Skeletal muscle satellite cell (primary cell): ENCODE data around the gene KCNN4.

ENCODE experiments used
- H3K27me3 ChIP-seq: 2 replicates; pipeline ENCODE4 v1.7.0; 2013; ENCODE audit warnings: low read length; ENCODE audit not compliant: control insufficient read depth, insufficient read depth
- H3K36me3 ChIP-seq: 2 replicates; pipeline ENCODE4 v1.7.0; 2013; ENCODE audit warnings: mild to moderate bottlenecking, control low read depth, low read length; ENCODE audit not compliant: insufficient read depth
- H3K4me1 ChIP-seq: 2 replicates; pipeline ENCODE4 v1.7.0; 2013; ENCODE audit warnings: low read length; ENCODE audit not compliant: control insufficient read depth, insufficient read depth
- H3K4me2 ChIP-seq: 2 replicates; pipeline ENCODE4 v1.7.0; 2013; ENCODE audit warnings: mild to moderate bottlenecking, low read length
- H3K4me3 ChIP-seq: 2 replicates; pipeline ENCODE4 v1.7.0; 2013; ENCODE audit warnings: low read length
- H3K9ac ChIP-seq: 2 replicates; pipeline ENCODE4 v1.7.0; 2013; ENCODE audit warnings: mild to moderate bottlenecking, low read depth, low read length, moderate library complexity
- H3K9me3 ChIP-seq: replicated peaks from 2 replicates; pipeline ENCODE4 v1.7.0; 2013; ENCODE audit warnings: mild to moderate bottlenecking, control low read depth, low read length

Gene KCNN4

GRCh38 chr19:43739439-43740235, 41.1 kb downstream of the KCNN4 start:
- Histone ChIP-seq H3K9me3 (no peaks in the 10 kb centered on the region), H3K36me3 (peaks cover 86% of the 10 kb centered on the region), H3K4me2 (no peak overlapping the region), H3K4me3 (no peak overlapping the region), H3K4me1 (no peaks in the 10 kb centered on the region), H3K9ac (no peak overlapping the region), H3K27me3 (no peaks in the 10 kb centered on the region)

DNA sequence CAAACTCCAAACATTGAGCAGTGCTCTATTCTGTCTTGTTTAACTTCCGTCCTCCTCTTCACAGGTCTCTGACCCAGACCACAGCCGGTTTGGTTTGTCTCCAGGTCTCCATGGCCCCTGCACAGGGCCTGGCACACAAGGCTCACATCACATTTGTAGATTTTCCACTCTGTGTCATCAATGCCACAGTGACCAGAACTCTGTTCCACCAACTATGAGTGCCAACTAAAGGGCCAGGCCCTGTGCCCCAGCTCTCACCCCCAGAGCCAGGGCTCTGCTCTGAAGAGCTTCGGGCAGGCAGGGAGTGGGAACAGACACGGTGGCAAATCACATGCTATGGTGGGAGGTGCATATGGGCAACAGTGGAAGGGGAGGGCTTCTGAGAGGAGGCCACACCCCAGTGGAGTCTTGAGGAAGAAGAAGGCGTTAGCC, 42.0 kb downstream of the KCNN4 start:
- Histone ChIP-seq H3K27me3 (no peaks in the 10 kb centered on the region), H3K4me1 (no peaks in the 10 kb centered on the region), H3K4me3 (no peak overlapping the region), H3K9ac (no peak overlapping the region), H3K9me3 (no peaks in the 10 kb centered on the region), H3K36me3 (peaks cover 85% of the 10 kb centered on the region), H3K4me2 (no peak overlapping the region)

GRCh38 chr19:43735957-43736356, 44.8 kb downstream of the KCNN4 start:
- H3K27me3 ChIP-seq = no peaks in the 10 kb centered on the region
- no peak overlapping the region for H3K4me2 ChIP-seq
- H3K4me3 ChIP-seq = no peak overlapping the region
- no peak overlapping the region for H3K9ac ChIP-seq
- no peaks in the 10 kb centered on the region for H3K9me3 ChIP-seq
- no peaks in the 10 kb centered on the region for H3K4me1 ChIP-seq
- peaks cover 90% of the 10 kb centered on the region for H3K36me3 ChIP-seq

GRCh38 chr19:43735013-43735412, 45.8 kb downstream of the KCNN4 start:
- Histone ChIP-seq H3K9ac (no peak overlapping the region), H3K4me2 (no peak overlapping the region), H3K4me3 (no peak overlapping the region), H3K27me3 (no peaks in the 10 kb centered on the region), H3K36me3 (peaks cover 87% of the 10 kb centered on the region), H3K4me1 (no peaks in the 10 kb centered on the region), H3K9me3 (no peaks in the 10 kb centered on the region)

DNA sequence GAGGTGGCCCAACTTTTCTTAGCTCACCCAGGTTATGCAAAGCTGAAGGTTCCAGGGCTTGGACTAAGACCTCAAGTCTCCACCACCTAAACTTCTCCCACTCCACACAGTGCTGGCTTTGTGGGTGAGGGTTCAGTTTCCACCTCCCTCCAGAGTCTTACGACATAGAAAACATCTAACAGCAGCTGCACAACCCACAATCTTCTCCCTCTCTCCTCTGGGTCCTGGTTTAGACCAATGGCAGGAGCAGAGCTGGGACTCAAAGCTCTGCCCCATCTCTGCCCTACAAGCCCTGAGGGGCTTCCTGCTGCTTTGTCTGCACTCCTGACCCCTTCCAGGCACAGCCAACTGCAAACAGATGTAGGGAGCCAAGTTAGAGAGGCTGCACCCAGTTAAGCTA, 48.9 kb downstream of the KCNN4 start:
- no peak overlapping the region for H3K4me3 ChIP-seq

GRCh38 chr19:43731346-43731745, 49.4 kb downstream of the KCNN4 start:
- no peaks in the 10 kb centered on the region for H3K4me1 ChIP-seq
- H3K9ac ChIP-seq = no peak overlapping the region
- H3K4me2 ChIP-seq = no peak overlapping the region
- H3K9me3 ChIP-seq = no peaks in the 10 kb centered on the region
- H3K36me3 ChIP-seq = peaks cover 78% of the 10 kb centered on the region
- H3K27me3 ChIP-seq = no peaks in the 10 kb centered on the region
- no peak overlapping the region for H3K4me3 ChIP-seq

More for the DNA sequence above, 48.9 kb downstream of the KCNN4 start:
- Histone ChIP-seq H3K9me3 (no peaks in the 10 kb centered on the region), H3K36me3 (peaks cover 83% of the 10 kb centered on the region), H3K9ac (no peak overlapping the region), H3K4me1 (no peaks in the 10 kb centered on the region), H3K4me2 (no peak overlapping the region), H3K27me3 (no peaks in the 10 kb centered on the region)

GRCh38 chr19:43729919-43730318, 50.9 kb downstream of the KCNN4 start:
- Histone ChIP-seq H3K9ac (no peak overlapping the region), H3K27me3 (no peaks in the 10 kb centered on the region), H3K36me3 (peaks cover 67% of the 10 kb centered on the region), H3K4me2 (no peak overlapping the region), H3K9me3 (no peaks in the 10 kb centered on the region), H3K4me1 (no peaks in the 10 kb centered on the region), H3K4me3 (no peak overlapping the region)

DNA sequence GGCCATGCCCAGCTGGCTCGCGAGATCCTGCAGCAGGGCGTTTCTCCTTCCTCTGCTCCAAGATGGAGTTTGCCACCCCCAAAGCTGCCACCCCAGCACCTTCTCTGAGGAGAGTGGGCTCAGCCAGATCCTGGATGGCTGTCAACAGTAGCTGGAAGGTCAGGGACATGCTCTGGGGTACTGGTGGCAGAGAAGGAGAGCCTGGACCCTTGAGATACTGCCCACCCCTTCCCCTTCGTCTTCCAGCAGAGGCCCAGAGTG, 53.2 kb downstream of the KCNN4 start:
- Histone ChIP-seq H3K4me2 (no peak overlapping the region), H3K9me3 (no peaks in the 10 kb centered on the region), H3K9ac (no peak overlapping the region), H3K4me3 (no peak overlapping the region), H3K4me1 (no peaks in the 10 kb centered on the region), H3K36me3 (peaks cover 44% of the 10 kb centered on the region), H3K27me3 (no peaks in the 10 kb centered on the region)

- H3K4me2 ChIP-seq = no peak overlapping the region
- H3K4me1 ChIP-seq = no peaks in the 10 kb centered on the region
- H3K9ac ChIP-seq = no peak overlapping the region
- no peak overlapping the region for H3K4me3 ChIP-seq
- H3K27me3 ChIP-seq = no peaks in the 10 kb centered on the region
- H3K36me3 ChIP-seq = peaks cover 38% of the 10 kb centered on the region
- H3K9me3 ChIP-seq = no peaks in the 10 kb centered on the region
Observed at GRCh38 chr19:43726736-43727592, 53.8 kb downstream of the KCNN4 start.

DNA sequence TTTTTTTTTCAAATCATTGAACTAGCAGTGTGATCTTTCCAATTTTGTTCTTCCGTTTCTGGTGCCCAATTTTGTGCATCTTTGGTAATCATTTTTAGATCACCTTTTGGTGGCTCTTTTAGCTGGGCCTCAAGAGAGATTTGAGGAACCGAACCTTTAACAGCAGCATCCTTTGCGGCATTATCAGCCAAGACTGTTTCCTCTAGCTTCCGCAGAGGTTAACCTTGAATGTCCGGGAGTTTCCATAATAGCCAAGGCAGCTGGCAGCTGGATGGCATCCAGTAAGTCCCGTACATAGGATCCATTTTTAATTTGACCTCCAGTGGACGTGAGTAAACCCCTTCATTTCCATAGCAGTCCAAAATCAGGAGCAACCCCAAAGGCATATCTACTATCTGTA, 55.3 kb downstream of the KCNN4 start:
- H3K27me3 ChIP-seq = no peaks in the 10 kb centered on the region

DNA sequence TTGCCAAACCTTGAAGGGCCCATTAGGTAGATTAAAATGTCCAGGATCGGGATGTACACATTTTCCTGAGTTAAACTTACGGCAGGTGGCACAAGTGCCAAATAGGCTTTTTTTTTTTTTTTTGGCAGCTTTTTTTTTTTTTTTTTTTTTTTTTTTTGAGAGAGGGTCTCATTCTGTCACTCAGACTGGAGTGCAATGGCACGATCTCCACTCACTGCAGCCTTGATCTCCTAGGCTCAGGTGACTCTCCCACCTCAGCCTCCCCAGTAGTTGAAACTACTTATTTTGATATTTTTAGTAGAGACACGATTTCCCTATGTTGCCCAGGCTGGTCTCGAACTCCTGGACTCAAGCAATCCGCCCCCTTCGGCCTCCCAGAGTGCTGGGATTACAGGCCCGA, 55.9 kb downstream of the KCNN4 start:
- H3K4me1 ChIP-seq = no peaks in the 10 kb centered on the region
- no peak overlapping the region for H3K9ac ChIP-seq
- no peak overlapping the region for H3K4me2 ChIP-seq
- no peaks in the 10 kb centered on the region for H3K27me3 ChIP-seq
- H3K9me3 ChIP-seq = no peaks in the 10 kb centered on the region
- no peak overlapping the region for H3K4me3 ChIP-seq
- H3K36me3 ChIP-seq = peaks cover 21% of the 10 kb centered on the region

More for the DNA sequence above, 55.3 kb downstream of the KCNN4 start:
- Histone ChIP-seq H3K4me3 (no peak overlapping the region), H3K9ac (no peak overlapping the region), H3K9me3 (no peaks in the 10 kb centered on the region), H3K4me2 (no peak overlapping the region), H3K36me3 (peaks cover 25% of the 10 kb centered on the region), H3K4me1 (no peaks in the 10 kb centered on the region)
